22Rv1 (cell line): ENCODE measurements around the gene ZNF385A.

Experiments
- H3K27ac ChIP-seq: fragments of 450-650 bp; 2 replicates; pipeline ENCODE4 v1.5.1; 2017
- ZFX ChIP-seq: fragments of 450-650 bp; IDR thresholded peaks from 2 replicates; pipeline ENCODE4 v1.6.1; 2017; ENCODE audit warnings: antibody characterized with exemption, borderline replicate concordance
- TF ChIP-seq, protein P1 (sequence below): fragments of 450-650 bp; IDR thresholded peaks from 2 replicates; pipeline ENCODE4 v1.5.1; 2017; ENCODE audit warnings: mild to moderate bottlenecking

Gene ZNF385A

DNA sequence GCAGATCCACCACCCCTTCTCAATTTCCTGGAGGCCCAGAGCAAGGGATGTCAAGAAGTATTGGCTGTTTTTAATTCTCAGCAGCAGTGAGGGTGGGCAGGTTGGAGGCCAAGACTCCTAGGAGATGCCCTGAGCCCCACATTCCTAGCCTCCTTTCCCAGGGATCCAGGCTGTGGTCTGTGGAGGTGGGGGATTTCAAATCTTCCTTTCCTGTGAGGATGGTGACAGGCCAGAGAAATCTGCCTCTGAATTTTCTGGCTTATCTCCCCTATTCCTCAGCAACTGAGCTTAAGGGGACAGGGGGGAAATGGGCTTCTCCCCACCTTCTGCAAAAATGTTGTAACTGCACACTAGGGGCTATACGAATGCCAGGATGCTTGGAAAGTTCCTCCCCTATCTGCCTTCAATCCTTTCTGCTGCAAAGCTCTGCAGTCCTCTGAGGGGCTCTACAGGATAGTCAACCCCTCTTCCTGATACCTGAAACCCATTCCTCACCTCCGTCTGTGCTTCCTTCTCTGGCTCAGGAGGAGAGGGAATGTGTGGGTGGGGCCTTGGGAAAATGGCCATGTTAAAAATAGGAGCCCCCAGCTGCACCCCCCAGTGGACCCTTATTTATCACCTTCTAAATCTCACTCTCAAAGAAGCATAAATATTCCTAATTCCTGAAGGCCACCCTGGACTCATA is 26.9 kb downstream of the ZNF385A start:
- TF ChIP-seq, protein P1, sequence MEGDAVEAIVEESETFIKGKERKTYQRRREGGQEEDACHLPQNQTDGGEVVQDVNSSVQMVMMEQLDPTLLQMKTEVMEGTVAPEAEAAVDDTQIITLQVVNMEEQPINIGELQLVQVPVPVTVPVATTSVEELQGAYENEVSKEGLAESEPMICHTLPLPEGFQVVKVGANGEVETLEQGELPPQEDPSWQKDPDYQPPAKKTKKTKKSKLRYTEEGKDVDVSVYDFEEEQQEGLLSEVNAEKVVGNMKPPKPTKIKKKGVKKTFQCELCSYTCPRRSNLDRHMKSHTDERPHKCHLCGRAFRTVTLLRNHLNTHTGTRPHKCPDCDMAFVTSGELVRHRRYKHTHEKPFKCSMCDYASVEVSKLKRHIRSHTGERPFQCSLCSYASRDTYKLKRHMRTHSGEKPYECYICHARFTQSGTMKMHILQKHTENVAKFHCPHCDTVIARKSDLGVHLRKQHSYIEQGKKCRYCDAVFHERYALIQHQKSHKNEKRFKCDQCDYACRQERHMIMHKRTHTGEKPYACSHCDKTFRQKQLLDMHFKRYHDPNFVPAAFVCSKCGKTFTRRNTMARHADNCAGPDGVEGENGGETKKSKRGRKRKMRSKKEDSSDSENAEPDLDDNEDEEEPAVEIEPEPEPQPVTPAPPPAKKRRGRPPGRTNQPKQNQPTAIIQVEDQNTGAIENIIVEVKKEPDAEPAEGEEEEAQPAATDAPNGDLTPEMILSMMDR = no peak
- no peak for TF ChIP-seq ZFX
- H3K27ac ChIP-seq = peak overlapping the region; percentile 91

DNA sequence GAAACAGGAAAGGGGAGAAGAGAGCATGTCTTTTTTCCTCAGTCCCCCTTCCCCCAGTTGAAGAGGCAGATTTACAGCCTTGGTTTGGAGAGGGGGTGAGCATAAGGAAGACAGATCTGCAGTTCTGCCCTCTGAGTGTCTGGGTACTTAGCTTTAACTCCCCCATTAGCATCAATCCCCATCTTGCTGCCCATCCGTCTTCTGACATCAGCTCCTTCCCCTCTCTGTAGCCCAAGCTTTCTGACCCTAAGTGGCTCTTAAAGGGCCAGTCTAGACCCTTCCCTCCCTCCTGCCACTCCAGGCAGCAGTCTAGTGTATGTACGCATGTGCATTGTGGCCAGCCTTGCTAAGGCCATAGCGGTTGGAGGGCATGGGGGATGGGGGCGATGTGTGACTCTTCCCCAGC is 27.6 kb downstream of the ZNF385A start:
- TF ChIP-seq, protein P1 = no peak
- no peak for TF ChIP-seq ZFX
- peak overlapping the region; percentile 91 for H3K27ac ChIP-seq

DNA sequence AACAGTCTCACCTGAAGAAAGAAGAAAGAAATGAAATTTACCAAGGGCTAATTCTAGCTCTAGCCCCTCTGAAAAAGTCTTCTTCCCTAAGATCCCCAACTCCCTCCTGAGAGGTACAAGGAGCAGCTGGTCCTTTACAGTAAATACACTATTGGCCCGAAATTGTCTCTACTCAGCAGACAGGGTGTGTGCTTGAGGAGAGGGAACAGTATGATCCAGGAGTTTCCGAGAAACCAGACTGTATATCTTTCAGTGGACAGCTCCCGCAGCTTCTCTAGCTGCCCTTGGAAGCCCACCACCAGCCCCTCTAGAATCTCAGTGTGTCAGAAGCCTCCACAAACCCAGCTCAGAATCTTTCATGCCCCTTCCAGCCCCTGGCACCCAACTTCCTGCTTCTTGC is 28.3 kb downstream of the ZNF385A start:
- TF ChIP-seq, protein P1 = no peak
- TF ChIP-seq ZFX = no peak
- H3K27ac ChIP-seq = peak overlapping the region; percentile 91

DNA sequence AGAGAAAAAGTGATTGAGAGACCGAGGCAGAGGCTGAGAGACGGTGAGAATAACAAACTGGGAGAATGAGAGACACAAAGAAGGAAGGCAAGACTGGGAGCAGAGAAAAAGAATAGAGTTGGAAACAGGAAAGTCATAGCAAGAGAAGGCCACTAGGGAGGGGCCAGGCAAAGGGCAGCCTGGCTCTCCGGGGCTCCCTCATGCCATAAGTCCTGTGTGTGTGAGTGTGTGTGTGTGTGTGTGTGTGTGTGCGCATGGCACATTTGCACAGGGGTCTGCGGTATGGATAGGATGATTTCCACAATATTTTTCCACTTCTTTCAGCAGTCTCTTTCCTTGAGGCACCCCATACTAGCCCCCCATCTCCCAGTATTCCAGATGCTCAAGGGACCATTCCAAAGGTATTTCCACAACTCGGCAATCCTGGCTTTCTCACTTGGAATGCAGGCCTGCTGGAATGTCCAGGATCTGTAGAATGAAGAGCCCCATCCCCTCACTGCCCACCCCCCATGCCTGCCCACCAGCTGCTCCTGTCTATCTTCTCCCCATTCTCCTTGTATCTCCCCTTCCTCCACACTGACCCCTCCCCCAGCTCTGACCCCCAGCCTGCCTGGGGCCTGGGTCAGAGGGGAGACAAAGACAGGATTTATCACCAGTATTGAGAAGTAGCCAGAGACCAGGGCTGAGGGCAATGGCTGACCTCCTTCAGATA is 29.3 kb downstream of the ZNF385A start:
- H3K27ac ChIP-seq = peak overlapping the region; percentile 91
- TF ChIP-seq, protein P1 = no peak
- TF ChIP-seq ZFX = no peak

DNA sequence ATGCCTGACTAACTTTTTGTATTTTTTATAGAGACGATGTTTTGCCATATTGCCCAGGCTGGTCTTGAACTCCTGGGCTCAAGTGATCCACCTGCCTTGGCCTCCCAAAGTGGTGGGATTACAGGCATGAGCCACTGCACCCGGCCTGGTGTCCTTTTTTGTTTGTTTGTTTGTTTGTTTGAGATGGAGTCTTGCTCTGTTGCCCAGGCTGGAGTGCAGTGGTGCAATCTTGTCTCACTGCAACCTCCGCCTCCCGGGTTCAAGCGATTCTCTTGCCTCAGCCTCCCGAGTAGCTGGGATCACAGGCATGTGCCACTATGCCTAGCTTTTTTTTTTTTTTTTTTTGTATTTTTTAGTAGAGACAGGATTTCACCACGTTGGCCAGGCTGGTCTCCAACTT is 30.3 kb downstream of the ZNF385A start:
- peak overlapping the region; percentile 36; the same call in 1 of the 2 replicates for H3K27ac ChIP-seq

DNA sequence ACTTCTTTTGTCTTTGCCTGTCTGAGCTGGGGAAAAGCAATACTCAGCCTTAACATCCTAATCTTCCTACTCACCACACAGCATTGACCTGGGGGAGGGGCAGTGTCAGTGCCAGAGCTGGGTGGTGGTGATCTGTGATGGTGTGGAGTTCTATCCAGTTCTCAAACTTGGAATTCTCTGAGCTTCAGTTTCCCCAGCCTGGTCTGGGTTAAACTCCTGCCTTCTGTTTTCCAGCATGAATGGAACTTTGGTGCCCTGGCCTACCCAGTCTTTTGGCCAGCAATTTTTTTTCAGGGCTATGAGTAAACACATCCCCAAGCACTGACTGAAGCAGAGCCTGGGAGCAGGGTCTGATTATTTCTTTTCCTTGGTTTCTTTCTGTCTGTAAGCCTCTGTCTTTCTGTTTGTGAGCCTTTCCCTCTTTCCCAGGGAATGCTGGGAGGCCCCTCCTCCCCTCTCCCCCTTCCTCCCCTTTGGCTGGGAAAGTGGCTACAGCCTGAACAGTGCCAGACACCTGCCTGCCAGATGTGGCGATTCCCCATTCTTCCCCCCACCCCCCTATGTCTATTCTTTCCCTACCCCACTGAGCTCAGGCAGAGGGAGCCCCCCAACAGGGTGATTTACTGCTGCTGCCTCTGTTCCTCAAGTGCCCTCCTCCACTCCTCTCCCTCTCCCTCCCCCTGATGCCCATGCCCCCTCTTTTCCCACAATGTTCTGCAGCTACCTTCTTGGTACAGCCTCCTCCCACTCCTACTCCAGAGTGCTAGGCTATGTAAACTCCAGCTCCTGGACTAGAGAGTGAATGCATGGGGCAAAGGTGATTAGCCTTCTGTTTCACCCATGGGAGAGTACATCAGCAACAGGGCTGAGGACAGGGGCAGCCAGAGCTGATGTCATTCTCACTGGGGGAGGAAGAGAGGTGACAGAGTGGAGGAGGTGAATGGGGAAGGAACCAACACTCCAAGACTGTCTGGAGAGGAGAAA is 31.4 kb downstream of the ZNF385A start:
- peak overlapping the region; percentile 36 for H3K27ac ChIP-seq
- no peak for TF ChIP-seq ZFX
- TF ChIP-seq, protein P1 = no peak

DNA sequence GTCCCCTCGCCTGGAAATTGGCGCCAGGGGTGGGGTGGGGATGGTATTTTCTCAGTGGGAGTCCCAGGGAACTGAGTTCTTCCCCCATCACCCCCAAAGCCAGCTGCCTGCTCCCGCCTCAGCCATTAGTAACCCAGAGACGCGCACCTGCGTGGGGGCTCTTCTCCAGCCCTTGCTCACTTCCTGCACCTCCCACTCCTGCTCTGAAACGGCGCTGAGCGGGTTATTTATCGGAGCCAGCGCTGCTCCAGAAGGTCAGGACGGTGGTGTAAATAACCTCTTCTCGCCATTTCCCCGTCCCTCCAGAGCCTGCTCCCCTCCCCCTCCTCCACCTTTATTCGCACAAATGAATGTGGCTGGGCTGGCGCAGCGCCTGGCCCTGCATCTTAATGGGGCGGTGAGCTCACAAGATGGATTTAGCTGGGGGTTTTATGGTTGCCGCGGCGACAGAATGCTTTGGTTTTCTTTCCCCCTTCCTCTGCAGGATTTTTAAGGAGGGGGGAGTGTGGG is 32.5 kb downstream of the ZNF385A start:
- peak overlapping the region; percentile 36; the same call in 1 of the 2 replicates for H3K27ac ChIP-seq

More for the DNA sequence above, 32.5 kb downstream of the ZNF385A start:
- TF ChIP-seq, protein P1 = no peak
- no peak for TF ChIP-seq ZFX
